IPS DF 19.7 (cell line): Measurements from ENCODE around the gene TRIM49D2.
"Not testable (repeated sequence)": the region's sequence is repeated elsewhere in the genome, so short reads cannot be mapped to it uniquely, and the experiment has no call there.

ENCODE experiments used
- DNase-seq: peaks from one replicate; pipeline ENCODE4 v3.0.0-alpha.2; 2013; ENCODE audit warnings: low read depth, low spot score

The TRIM49D2 gene

GRCh38 chr11:89923764-89924163, at the start of gene TRIM49D2:
Gene TRIM49D2 (plus strand): TSS chr11:89924064. CDS start chr11:89926762, 2,698 bp downstream.
- not testable (repeated sequence) for DNase-seq

GRCh38 chr11:89877511-89877910, 46.4 kb upstream of the TRIM49D2 start:
- not testable (repeated sequence) for DNase-seq

GRCh38 chr11:89893245-89893644, 30.6 kb upstream of the TRIM49D2 start:
- not testable (repeated sequence) for DNase-seq

GRCh38 chr11:89900809-89901208, 23.1 kb upstream of the TRIM49D2 start:
- not testable (repeated sequence) for DNase-seq

- no peak for DNase-seq
These were observed 1.6 kb upstream of the TRIM49D2 start, which contains the start of gene TRIM49D1 for GRCh38 chr11:89922195-89922660. Gene TRIM49D1 (minus strand): TSS chr11:89922245. CDS start chr11:89917710, 4,535 bp downstream.

GRCh38 chr11:89960833-89961232, 37.0 kb downstream of the TRIM49D2 start:
- not testable (repeated sequence) for DNase-seq

GRCh38 chr11:89965737-89966136, 41.9 kb downstream of the TRIM49D2 start, which contains the start of gene TRIM64:
Gene TRIM64 (plus strand): TSS chr11:89966037. CDS start chr11:89968504, 2,467 bp downstream.
- DNase-seq, result not testable (repeated sequence)
